Tibial nerve (tissue), 4 donors: ENCODE measurements around the gene FRMD4A.

Experiments
- CTCF ChIP-seq, 5 experiments: fragments of 200-600 bp in 3 of 5; fragments of 450-650 bp in 2 of 5; sonication (generic) in 3 of 5; IDR thresholded peaks; one replicate each; pipeline ENCODE4 v1.5.1; 2016 to 2019; ENCODE audit warnings: antibody characterized with exemption in 5 of 5, mild to moderate bottlenecking in 3 of 5, moderate library complexity in 2 of 5
- EP300 ChIP-seq, 2 donors: sonication (generic); formaldehyde crosslinking; IDR thresholded peaks; one replicate each; pipeline ENCODE4 v1.6.1; 2017; ENCODE audit warnings: antibody characterized with exemption in 2 of 2, mild to moderate bottlenecking in 1 of 2
- POLR2A ChIP-seq, 2 donors: fragments of 450-650 bp; IDR thresholded peaks; one replicate each; pipeline ENCODE4 v1.6.1; 2017; ENCODE audit warnings: antibody characterized with exemption in 2 of 2, mild to moderate bottlenecking in 2 of 2, moderate library complexity in 2 of 2

DNA sequence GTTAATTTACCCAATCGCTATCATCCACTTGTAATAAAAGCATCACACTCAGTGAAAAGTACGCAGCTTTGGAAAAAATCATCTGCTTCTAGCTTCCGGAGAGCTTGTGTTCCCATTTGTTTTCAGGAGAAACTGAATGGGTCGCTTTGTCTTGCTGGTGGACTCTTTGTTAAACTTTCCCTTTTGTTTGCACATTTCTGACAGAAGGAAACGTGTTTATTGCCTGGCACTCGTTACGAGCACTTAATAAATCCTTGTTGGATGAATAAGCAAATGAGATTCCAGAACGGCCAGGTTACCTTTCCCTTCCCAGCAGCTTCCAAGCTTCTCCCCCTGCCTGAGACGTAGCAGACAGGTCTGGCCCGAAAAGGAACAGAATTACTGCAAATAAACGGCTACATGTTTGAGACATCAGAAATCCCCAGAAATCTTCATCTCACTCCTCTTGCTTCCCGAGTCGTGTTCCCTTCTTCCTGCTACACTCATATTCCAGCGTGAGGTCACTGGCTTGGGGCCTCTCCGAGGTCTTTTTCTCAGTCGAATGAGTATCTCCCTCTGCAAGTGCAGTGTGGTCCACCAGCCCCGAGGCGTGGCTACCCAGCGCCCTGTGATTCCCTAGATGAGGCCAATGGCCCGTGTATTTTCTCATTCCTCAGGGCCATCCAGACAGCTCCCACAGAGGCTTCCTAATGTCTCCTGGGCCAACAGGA lies 167.2 kb downstream of the FRMD4A start:
- TF ChIP-seq CTCF (IDR thresholded peaks at IDR 0.05) = no peak
- no peak for TF ChIP-seq POLR2A (IDR thresholded peaks at IDR 0.05)
- TF ChIP-seq EP300 (IDR thresholded peaks at IDR 0.05) = no peak
